GM21447 (cell line): Measurements from ENCODE around the gene FAM110D.

Experiments
- ATAC-seq: cut with Tn5 transposase; IDR thresholded peaks from one replicate; pipeline ENCODE4 v1.9.1; 2021; ENCODE audit not compliant: unreplicated experiment

The FAM110D gene

DNA sequence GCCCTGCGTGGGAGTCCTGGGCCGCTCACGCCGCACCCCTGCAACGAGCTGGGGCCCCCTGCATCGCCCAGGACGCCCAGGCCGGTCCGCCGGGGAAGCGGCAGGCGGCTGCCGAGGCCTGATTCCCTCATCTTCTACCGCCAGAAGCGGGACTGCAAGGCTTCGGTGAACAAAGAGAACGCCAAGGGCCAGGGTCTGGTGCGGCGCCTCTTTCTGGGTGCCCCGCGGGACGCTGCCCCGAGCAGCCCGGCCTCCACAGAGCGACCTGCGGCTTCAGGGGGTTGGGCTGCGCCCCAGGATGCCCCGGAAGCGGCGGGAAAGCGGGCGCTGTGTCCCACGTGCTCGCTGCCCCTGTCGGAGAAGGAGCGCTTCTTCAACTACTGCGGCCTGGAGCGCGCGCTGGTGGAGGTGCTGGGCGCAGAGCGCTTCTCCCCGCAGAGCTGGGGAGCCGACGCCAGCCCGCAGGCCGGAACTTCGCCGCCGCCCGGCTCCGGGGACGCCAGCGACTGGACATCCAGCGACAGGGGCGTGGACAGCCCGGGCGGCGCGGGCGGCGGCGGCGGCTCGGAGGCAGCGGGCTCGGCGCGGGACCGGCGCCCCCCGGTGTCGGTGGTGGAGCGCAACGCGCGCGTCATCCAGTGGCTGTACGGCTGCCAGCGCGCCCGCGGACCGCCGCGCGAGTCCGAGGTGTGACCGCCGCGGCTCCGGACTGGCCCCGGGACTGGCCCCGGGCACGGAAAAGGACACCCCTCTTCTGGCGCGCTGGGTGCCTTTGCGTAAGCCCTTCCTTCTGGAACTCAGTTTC is 2.7 kb downstream of the FAM110D start:
- no peak for ATAC-seq

DNA sequence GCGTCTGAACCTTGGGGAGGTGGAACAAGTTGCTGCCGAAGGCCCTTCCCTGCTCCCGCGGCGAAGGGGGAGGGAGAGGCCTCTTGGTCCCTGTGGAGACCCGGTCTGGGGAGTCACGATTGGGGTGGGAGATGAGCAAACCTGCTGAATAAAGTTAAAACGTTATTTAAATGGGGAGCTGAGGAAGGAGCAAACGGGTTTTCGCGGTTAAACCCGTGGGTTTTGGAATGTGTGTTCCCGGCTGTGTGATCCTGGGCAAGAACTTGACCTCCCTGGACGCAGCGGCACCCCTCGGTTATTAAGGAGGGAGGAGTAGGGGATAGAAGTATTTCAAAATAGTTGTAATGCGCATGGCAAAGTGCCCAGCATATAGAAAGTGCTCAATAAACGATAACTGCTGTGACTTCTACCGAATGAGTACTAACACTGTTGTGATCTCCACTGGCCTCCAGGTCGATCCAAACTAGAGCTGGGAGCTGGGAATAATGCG is 3.4 kb downstream of the FAM110D start:
- no peak for ATAC-seq

DNA sequence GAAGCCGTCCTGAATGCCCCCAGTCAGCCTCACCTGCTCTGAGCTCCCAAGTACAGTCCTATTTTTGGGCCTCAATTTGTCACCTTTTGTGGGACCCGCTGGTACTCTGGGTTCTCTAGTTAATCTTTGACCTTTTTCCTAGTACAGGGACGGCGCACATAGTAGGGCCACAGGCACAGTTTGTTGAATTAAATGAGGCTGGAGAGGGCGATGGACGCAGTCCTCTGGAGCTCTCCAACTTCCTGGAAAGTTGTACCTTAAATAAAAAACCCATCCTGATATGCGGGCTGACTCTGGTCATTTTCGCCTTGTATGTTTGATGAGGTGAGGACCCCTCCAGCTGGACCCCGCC is 4.8 kb downstream of the FAM110D start:
- ATAC-seq, result no peak

DNA sequence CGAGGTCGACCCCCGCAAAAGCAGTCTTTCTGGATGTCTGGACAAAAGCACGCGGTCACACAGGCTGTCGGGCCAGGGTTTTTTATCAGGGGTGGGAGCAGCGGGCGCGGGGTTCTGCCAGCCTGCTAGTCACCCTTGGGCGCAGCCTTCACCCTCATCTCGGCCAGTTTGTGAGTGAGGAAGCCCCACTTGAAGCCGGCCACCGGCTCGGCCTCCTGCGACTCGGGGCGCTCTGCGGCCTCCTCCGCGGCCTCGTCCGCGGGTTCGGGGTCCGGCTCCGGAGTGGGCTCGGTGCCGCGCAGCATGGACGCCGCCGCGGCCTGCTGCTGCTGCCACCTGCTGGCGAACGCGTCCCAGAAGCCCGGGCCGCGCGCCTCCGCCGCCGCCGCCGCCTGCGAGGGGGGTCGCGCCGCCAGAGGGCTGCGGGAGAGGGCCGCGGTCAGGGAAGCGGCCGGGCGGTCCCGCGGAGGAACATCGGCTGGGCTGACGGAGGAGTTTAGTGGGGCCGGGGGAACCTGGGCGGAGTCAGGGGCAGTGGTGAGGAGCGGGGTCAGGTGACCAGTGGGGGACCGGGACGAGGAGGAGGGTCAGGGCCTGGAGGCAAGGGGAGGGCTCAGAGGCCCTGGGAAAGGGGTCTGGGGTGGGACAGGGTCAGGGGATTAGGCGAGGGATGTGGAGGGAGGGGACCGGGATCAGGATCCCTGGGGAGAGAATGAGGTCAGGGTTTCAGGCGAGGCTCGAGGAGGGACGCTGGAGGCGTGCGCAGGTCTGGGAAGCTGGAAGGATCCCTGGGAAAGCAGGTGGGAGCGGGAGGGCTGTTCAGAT is 5.4 kb downstream of the FAM110D start:
- no peak for ATAC-seq

DNA sequence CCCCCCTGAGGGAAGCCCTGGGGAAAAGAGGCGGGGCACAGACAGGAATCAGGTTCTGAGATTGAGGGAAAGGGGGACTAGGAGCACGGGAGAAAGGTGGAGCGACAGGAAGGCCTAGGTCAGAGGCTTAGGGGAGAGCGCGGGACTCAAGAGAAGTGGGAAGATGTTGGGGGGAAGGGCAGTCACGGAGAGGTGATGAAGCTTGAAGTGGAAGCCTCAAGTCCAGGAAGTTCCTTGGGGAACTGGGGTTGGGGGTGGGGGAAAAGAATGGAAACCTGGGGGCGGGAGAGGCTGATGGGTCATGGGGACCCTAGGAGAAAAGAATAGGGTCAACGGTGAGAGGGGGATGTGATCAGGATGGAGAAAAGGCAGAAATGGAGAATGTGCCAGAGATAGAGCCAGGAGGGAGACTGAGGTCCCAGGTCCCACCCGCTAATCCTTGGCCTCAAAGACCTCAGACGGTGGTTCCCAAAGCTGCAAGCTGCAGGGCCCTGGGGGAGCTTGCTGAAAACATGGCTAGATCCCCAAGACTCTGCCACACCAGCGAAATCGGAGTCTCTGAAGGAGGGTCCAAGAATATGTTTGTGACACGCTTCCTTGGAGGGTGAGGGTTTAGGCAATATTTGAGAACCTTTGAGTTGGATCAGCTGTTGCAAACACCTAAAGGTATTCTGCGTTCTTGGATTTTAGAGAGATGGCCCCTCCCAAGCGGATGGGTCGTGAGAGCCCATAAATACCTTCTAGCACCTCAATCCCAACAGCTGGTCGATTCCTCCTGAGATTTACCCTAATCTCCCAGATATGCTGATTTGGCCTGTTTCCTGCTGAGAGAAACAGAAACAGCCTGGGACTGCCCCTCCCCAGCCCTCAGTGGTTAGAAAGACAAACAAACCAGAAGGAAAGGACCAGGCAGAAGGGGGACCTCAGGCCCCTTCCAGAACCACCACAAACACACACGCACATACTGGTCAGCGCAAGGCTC is 6.3 kb downstream of the FAM110D start:
- no peak for ATAC-seq

DNA sequence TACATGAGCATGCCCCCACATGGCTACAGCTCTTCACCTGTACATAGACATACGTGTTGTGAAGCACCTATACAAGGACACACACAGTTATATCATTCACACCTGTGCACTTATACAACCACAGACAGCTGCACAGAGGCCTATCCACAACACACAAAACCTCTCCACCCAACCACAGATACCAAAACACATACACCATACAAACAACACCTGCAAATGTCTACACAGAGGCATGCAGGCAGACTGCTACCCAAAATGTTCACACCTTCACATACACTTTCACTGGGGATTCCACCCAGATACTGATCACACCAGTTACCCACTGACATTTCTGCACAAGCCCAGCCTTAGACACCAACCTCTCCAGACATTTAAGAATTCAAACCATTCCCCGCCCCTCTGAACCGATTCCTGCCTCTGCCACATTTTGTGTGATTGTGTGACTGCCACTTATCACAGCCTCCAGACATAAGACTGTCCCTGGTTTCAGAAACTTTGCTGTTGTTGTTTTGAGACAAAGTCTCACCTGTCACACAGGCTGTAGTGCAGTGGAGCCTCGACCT is 7.9 kb downstream of the FAM110D start:
- ATAC-seq, result no peak

DNA sequence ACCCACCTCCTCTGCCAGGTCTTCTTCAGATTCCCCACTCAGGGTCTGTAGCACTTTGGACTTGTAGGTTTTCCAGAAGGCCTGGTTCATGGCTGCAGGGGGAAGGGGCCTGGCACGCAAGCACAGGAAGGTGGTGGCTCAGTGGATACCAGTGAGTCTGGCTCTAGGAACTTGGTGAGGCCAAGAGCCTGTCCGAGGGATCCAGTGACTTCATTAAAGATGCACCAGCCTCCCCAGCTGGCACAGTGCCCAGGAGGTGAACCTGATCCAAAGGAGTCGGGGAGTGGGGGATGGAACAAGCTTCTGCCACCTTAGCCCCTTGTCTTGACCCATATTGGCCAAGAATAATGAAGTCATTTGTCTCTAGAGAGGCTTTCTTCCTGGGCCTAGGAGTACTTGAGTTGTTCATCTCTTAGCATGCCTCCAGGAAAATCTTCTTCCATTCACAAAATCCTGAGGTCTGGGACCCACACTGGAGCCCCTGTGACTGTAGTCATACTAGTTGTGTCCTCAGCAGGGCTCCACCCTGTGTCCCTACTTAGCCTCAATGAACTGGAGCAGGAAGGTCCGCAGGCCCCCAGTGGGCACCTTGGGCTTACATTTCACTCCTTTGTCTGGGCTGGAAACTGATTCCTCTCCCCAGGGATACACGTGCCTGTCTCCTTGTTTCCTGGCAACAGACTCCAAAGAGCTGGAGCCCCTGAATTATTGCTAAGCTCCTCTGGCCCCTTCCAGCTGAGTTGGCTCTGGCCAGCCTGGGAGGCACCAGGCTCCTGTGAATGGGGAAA is 9.7 kb downstream of the FAM110D start, which contains the start of gene C1orf232:
TSS of gene C1orf232 (minus strand) at position 554 of the 788 bp plus-strand sequence. CDS start at position 90, 464 bp downstream.
- no peak for ATAC-seq

DNA sequence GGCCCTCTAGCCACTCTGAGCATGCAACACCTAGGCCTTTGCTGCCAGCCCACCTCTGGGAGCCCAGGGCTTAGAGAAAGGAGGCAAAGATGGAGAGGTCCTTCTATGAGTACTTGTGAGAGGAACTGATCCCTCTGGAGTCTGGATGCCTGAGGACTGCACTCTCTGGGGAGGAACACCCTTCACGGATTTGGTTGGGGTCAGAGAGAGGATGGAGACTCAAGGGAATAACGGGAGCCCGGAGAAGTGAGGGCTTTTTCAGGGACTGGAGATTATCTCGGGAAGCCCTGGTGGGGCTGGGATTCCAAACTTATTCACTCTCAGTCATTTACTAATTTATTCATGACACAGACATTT is 10.3 kb downstream of the FAM110D start:
- ATAC-seq, result no peak

DNA sequence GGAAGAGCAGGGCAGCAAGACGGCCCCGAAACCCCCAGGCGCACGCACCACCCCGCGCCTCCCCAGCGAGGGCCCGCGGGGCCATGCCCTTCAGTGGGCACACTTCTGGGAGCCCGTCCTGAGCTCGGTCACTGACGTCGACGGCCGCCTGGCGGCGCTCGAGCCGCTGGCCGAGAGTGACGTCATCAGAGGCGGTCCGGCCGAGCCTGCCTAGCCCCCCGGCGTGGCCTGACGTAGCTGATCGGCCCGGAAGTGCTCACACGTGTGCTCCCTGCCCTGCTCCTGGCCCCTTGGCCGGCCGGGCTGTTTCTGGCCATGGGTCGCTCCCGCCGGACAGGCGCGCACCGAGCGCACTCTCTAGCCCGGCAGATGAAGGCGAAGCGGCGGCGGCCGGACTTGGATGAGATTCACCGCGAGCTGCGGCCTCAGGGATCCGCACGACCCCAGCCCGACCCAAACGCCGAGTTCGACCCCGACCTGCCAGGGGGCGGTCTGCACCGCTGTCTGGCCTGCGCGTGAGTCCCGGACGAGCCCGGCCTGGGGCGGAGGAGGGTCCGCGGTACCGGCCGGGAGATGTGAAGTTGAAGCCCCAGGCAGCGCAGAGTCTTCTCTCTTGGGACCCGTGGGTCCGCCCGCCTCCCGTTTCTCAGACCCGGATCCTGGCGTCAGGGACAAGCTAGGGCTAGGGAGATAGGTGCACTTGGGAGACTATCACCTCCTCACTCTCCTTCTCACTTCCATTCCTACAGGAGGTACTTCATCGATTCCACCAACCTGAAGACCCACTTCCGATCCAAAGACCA is 11.0 kb downstream of the FAM110D start, which contains the start of gene ZNF593:
TSS of gene ZNF593 (plus strand) at position 240 of the 803 bp plus-strand sequence. CDS start at position 316, 76 bp downstream.
- peak; percentile 87 for ATAC-seq

DNA sequence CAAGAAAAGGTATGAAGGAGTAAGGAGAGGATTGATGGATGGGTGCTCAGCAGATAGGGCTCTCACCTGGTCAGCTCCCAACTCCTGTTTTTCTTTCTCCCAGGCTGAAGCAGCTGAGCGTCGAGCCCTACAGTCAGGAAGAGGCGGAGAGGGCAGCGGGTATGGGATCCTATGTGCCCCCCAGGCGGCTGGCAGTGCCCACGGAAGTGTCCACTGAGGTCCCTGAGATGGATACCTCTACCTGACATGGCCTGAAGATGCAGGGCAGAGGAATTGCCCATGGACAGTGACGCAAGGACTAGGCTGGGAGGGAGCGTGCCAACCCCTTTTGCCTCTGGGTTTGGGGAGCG is 11.6 kb downstream of the FAM110D start:
- ATAC-seq, result no peak

DNA sequence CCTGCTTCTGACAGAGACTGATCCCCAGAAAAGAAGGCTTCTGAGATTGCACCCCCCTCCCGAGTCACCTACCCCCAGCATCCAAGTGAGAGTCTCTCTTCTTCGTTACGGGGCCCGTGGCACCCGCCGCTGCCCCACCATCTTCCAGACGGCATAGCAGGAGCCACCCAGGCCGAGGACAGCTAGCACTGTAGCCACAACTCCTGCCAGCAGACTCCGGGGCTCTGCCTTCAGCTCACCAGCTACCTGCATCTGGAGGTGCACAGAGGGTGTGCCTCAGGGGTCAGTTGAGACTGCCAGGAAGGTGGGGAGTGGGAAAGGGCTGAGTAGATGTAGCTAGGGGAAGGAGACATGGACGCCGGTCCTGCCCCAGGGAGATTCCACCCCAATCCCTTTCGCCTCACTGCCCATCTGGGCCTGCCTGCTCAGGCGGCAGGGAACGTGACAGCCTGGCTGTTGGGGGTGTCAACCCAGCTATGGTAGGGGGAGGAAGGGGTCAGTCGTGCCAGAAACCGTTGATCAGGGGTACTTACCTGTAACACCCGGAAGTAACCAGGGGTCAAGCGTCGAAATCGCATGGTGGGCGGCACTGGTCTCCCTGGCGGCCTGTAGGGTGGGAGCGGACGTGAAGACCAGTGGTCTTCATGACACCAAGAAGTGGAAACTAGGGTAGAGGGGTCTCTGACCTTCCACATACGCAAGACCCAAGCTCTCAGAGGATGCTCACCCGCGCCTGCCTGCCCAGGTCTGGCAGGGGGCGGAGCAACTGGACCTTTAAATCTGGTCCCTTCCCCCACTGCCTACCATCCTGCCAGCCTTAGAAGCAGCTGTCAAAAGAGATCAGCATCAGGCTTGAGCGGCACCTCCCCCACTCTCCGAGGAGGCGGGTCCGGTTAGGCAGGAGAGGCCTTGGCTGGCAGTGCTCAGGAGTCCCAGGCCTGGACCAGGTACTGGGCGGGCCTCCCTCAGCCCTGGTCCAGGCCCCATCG is 12.5 kb downstream of the FAM110D start, which contains the start of gene ZNF593OS:
TSS of gene ZNF593OS (minus strand) at position 749 of the 989 bp plus-strand sequence. CDS start at position 578, 171 bp downstream.
- no peak for ATAC-seq

DNA sequence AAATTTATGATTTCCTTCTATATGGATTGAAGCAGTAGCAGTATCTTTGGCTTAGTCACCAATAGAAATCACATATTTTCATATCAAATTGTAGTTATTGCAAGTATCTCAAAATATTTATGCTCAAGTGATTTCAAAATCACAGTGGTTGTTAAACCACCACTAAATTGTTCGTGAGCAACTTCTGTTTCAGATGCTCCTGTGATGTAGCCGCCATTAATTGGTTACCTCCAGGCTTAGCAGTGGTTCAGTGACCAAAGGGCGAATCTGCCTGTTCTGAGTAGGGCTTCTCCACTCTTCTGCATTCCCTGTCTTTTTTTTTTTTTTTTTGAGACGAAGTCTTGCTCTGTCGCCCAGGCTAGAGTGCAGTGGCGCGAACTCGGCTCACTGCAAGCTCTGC is 16.5 kb downstream of the FAM110D start:
- ATAC-seq, result no peak

DNA sequence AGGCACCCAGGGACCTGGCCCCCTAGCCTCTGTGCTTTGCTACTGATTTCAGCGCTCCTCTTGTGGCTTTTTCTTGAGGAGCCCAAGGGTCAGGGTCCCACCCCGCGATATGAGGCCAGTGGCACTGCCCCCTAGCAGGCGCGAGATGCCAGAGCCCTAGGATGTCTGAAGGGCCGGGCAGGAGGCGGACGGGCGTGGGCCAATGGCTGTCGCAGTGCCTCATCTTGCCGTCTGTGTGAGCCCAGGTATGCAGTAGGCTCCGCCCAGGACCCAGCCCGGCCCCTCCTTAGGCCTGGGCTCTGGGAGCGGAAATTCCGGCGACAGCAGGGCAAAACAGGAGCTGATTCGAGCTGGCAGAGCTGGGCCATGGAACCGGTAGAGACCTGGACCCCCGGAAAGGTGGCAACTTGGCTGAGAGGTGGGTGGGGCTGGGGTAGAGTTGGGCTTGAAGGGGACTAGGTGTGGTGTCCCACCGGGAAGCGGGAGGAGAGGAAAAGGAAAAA is 18.4 kb downstream of the FAM110D start, which contains the start of gene CNKSR1:
TSS of gene CNKSR1 (plus strand) at position 310 of the 503 bp plus-strand sequence. CDS start at position 367, 57 bp downstream.
- ATAC-seq, result no peak

DNA sequence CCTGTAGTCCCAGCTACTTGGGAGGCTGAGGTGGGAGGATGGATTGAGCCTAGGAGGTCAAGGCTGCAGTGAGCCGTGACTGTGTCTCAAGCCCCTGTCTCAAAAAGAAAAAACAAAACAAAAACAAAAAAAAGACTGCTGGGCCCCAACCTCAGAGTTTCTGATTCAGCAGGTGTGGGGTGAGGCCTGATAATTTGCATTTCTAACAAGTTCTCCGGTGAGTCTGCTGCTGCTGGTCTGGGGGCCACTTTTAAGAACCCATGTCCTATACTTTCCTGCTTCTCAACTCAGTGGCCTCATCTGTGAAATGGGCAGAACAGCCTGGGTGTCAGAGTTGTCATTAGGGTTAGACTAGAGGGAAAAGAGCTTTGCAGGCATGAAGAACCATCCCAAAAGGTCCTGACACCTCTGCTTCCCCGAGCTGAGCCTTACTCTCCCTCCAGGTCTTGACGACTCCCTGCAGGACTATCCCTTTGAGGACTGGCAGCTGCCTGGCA is 21.2 kb downstream of the FAM110D start:
- ATAC-seq, result no peak

DNA sequence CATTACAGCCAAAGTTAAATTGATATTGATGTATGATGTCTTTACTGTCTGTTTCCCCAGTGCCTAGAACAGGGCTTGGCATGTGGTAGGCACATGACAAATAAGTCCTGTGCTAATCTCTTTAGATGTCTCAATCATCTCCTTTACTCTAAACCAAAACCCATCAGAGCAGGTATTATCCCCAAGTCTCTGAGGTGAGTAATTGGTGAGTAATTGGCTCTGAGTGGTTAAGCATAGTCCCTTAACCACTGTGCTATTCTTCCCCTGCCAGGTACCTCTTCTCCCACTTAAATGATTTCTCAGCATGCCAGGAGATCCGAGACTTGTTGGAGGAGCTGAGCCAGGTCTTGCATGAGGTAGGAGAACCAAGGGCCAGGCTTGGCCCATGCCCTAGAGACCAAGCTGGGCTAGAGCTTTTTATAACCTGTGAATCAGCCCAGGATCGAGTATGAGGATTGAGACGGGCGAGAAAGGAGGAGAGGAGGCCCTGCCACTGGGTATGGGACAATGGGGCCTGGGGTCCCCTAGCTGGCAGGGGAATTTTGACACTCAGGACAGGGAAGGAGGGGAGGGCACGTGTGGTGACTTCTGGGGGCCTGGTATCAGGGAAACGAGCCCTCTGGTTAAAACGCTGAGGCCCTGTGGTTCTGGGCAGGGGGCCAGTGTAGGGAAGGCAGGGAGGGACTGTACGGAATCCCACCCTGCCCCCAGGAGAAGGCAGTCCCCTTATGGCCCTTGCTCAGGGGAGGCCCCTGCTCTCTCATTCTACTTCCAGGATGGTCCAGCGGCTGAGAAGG is 22.9 kb downstream of the FAM110D start:
- ATAC-seq, result no peak

DNA sequence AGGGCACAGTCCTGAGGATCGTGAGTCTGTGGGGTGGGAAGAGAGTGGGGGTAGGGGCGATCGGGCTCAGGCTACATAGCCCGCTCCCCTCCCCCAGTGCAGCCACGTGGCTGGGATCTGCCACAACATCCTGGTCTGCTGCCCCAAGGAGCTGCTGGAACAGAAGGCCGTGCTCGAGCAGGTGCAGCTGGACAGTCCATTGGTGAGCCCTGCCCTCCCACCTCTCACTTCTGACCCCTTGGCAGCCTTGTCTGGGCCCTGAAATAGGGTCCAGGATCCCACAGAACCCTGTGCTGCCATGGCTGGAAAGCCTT is 23.5 kb downstream of the FAM110D start:
- ATAC-seq, result no peak
